Measurements from ENCODE around the gene ABHD4. TPM values are rescaled to one million over a fixed set of nuclear protein-coding genes. Genes with fewer than 3 reads are reported as not detected.

Gene ABHD4
- total and polyA plus RNA-seq, 4 donors, result 9.0 to 32.9 (median 11.1) TPM

DNA sequence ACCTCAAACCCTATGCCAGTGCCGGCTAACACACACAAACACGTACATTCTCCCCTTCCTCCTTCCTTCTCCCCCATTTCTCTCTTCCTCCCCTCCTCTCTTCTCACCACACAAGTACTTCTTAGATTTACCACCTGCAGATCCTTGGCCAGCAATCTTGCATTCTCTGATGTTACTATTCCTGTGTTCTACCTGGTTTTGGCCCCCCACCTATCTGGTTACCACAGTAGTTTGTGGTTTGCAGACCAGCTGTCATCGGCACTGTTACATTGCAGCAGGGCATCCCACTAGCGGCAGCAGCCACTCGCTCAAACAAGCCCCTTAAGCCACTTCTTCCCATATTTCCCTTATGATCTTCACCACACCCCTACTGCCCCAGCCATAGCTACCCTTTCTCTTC, 3.9 kb downstream of the ABHD4 start:
- no peak overlapping the region for H3K9ac ChIP-seq (ENCODE audit: low read depth in 1 of 2, low read length in 2 of 2)
- no peak for DNase-seq (ENCODE audit: low spot score)
- 90% methylated on average over 5 of the region's 5 CpGs for WGBS
- no peak overlapping the region for H3K4me3 ChIP-seq (ENCODE audit: low read depth in 1 of 3, low read length in 3 of 3)
- H3K36me3 ChIP-seq (ENCODE audit: control insufficient read depth in 4 of 4, insufficient read depth in 3 of 4, low read depth in 1 of 4, low read length in 3 of 4), result peaks cover 14 to 49% (median 34%) of the 10 kb centered on the region in 4 donors
- H3K27ac ChIP-seq (ENCODE audit: low read depth in 1 of 2, low read length in 2 of 2), result no peak overlapping the region
- no peaks in the 10 kb centered on the region for H3K27me3 ChIP-seq (ENCODE audit: control insufficient read depth in 4 of 4, insufficient read depth in 4 of 4, low read length in 3 of 4)
- H3K4me1 ChIP-seq (ENCODE audit: control insufficient read depth in 4 of 4, insufficient read depth in 4 of 4, low read length in 3 of 4), result peaks cover 0 to 22% (median 5%) of the 10 kb centered on the region in 4 donors
- no peak for TF ChIP-seq FOXA1 (IDR thresholded peaks at IDR 0.05)
- no peak for TF ChIP-seq FOXA2 (IDR thresholded peaks at IDR 0.05)
- TF ChIP-seq SP1 (IDR thresholded peaks at IDR 0.05), result no peak
- TF ChIP-seq JUND (IDR thresholded peaks at IDR 0.05), result no peak
- no peak for TF ChIP-seq TAF1 (conservative IDR thresholded peaks at IDR 0.05)
- TF ChIP-seq HNF4A (conservative IDR thresholded peaks at IDR 0.05), result no peak
- TF ChIP-seq, protein P1, sequence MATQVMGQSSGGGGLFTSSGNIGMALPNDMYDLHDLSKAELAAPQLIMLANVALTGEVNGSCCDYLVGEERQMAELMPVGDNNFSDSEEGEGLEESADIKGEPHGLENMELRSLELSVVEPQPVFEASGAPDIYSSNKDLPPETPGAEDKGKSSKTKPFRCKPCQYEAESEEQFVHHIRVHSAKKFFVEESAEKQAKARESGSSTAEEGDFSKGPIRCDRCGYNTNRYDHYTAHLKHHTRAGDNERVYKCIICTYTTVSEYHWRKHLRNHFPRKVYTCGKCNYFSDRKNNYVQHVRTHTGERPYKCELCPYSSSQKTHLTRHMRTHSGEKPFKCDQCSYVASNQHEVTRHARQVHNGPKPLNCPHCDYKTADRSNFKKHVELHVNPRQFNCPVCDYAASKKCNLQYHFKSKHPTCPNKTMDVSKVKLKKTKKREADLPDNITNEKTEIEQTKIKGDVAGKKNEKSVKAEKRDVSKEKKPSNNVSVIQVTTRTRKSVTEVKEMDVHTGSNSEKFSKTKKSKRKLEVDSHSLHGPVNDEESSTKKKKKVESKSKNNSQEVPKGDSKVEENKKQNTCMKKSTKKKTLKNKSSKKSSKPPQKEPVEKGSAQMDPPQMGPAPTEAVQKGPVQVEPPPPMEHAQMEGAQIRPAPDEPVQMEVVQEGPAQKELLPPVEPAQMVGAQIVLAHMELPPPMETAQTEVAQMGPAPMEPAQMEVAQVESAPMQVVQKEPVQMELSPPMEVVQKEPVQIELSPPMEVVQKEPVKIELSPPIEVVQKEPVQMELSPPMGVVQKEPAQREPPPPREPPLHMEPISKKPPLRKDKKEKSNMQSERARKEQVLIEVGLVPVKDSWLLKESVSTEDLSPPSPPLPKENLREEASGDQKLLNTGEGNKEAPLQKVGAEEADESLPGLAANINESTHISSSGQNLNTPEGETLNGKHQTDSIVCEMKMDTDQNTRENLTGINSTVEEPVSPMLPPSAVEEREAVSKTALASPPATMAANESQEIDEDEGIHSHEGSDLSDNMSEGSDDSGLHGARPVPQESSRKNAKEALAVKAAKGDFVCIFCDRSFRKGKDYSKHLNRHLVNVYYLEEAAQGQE (IDR thresholded peaks at IDR 0.05), result no peak
- no peak for TF ChIP-seq RAD21 (IDR thresholded peaks at IDR 0.05)
- no peak for TF ChIP-seq GABPA (IDR thresholded peaks at IDR 0.05 in 1 of 2, conservative IDR thresholded peaks at IDR 0.05 in 1 of 2)
- TF ChIP-seq RXRA (IDR thresholded peaks at IDR 0.05), result no peak
- TF ChIP-seq, protein P2, sequence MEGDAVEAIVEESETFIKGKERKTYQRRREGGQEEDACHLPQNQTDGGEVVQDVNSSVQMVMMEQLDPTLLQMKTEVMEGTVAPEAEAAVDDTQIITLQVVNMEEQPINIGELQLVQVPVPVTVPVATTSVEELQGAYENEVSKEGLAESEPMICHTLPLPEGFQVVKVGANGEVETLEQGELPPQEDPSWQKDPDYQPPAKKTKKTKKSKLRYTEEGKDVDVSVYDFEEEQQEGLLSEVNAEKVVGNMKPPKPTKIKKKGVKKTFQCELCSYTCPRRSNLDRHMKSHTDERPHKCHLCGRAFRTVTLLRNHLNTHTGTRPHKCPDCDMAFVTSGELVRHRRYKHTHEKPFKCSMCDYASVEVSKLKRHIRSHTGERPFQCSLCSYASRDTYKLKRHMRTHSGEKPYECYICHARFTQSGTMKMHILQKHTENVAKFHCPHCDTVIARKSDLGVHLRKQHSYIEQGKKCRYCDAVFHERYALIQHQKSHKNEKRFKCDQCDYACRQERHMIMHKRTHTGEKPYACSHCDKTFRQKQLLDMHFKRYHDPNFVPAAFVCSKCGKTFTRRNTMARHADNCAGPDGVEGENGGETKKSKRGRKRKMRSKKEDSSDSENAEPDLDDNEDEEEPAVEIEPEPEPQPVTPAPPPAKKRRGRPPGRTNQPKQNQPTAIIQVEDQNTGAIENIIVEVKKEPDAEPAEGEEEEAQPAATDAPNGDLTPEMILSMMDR (IDR thresholded peaks at IDR 0.05; ENCODE audit: low read depth, low read length, missing input control), result no peak
- TF ChIP-seq YY1 (IDR thresholded peaks at IDR 0.05), result no peak
- TF ChIP-seq, protein P3, sequence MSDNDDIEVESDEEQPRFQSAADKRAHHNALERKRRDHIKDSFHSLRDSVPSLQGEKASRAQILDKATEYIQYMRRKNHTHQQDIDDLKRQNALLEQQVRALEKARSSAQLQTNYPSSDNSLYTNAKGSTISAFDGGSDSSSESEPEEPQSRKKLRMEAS (IDR thresholded peaks at IDR 0.05), result no peak
- TF ChIP-seq EGR1 (IDR thresholded peaks at IDR 0.05; ENCODE audit: low read depth in 2 of 2), result no peak
- H3K9me3 ChIP-seq (ENCODE audit: control insufficient read depth in 4 of 4, low read length in 3 of 4), result no peaks in the 10 kb centered on the region

- H3K9me3 ChIP-seq (ENCODE audit: control insufficient read depth in 4 of 4, low read length in 3 of 4), result no peaks in the 10 kb centered on the region
- H3K4me3 ChIP-seq (ENCODE audit: low read depth in 1 of 3, low read length in 3 of 3), result no peak overlapping the region
- peaks cover 16 to 58% (median 39%) of the 10 kb centered on the region in 4 donors for H3K36me3 ChIP-seq (ENCODE audit: control insufficient read depth in 4 of 4, insufficient read depth in 3 of 4, low read depth in 1 of 4, low read length in 3 of 4)
- TF ChIP-seq SP1 (IDR thresholded peaks at IDR 0.05), result no peak
- TF ChIP-seq, protein P3 (IDR thresholded peaks at IDR 0.05), result no peak
- H3K4me1 ChIP-seq (ENCODE audit: control insufficient read depth in 4 of 4, insufficient read depth in 4 of 4, low read length in 3 of 4), result peaks cover 0 to 16% (median 4%) of the 10 kb centered on the region in 4 donors
- H3K9ac ChIP-seq (ENCODE audit: low read depth in 1 of 2, low read length in 2 of 2), result no peak overlapping the region
- DNase-seq (ENCODE audit: low spot score), result no peak
- no peak overlapping the region for H3K27ac ChIP-seq (ENCODE audit: low read depth in 1 of 2, low read length in 2 of 2)
- no peaks in the 10 kb centered on the region for H3K27me3 ChIP-seq (ENCODE audit: control insufficient read depth in 4 of 4, insufficient read depth in 4 of 4, low read length in 3 of 4)
Observed at GRCh38 chr14:22602862-22603261, 4.8 kb downstream of the ABHD4 start.

Measured in liver (tissue), 9 donors.